T-helper 2 cell (primary cell): ENCODE data around the gene RBPJL.

Experiments
- DNase-seq, 5 experiments: peaks; one replicate each; pipeline versions ENCODE4 v3.0.0 to v3.0.0-alpha.2; 2012 to 2022
- total RNA-seq, 2 donors: gene quantifications; one replicate each; lab custom pipeline; 2026; lab: John Stamatoyannopoulos, UW

The RBPJL gene
- total RNA-seq: 0 to 0.07 reads per million in 2 donors

- peak in 3 of 5 experiments; percentile 25 to 27 (median 27) for DNase-seq
Measured at GRCh38 chr20:45306431-45306982, at the start of gene RBPJL. Gene RBPJL, plus strand, starts transcription at chr20:45306840. Its CDS starts 83 bp downstream, at chr20:45306923.

GRCh38 chr20:45257161-45257560 lies 49.5 kb upstream of the RBPJL start:
- no peak for DNase-seq

- no peak for DNase-seq
Measured at GRCh38 chr20:45257711-45258110, 48.9 kb upstream of the RBPJL start.

GRCh38 chr20:45258259-45258658 lies 48.4 kb upstream of the RBPJL start:
- DNase-seq: no peak

- no peak for DNase-seq
Measured at GRCh38 chr20:45258664-45259063, 48.0 kb upstream of the RBPJL start.

GRCh38 chr20:45263556-45264266 lies 42.9 kb upstream of the RBPJL start:
- DNase-seq: no peak

GRCh38 chr20:45266977-45267376 lies 39.7 kb upstream of the RBPJL start:
- DNase-seq: no peak

- DNase-seq: no peak
Measured at GRCh38 chr20:45268531-45268930, 38.1 kb upstream of the RBPJL start.

GRCh38 chr20:45269056-45269455 lies 37.6 kb upstream of the RBPJL start:
- DNase-seq: no peak

GRCh38 chr20:45269754-45270270 lies 36.8 kb upstream of the RBPJL start:
- DNase-seq: no peak

- no peak for DNase-seq
Measured at GRCh38 chr20:45275338-45275737, 31.3 kb upstream of the RBPJL start.

- DNase-seq: no peak
Measured at GRCh38 chr20:45279992-45280391, 26.6 kb upstream of the RBPJL start.

- DNase-seq: no peak
Measured at GRCh38 chr20:45282700-45283550, 23.7 kb upstream of the RBPJL start.

GRCh38 chr20:45283551-45284057 lies 23.0 kb upstream of the RBPJL start:
- no peak for DNase-seq

GRCh38 chr20:45288376-45288775 lies 18.3 kb upstream of the RBPJL start:
- no peak for DNase-seq

- DNase-seq: no peak
Measured at GRCh38 chr20:45288860-45289259, 17.8 kb upstream of the RBPJL start.

- DNase-seq: no peak
Measured at GRCh38 chr20:45289942-45290676, 16.5 kb upstream of the RBPJL start.

GRCh38 chr20:45290677-45291355 lies 15.8 kb upstream of the RBPJL start:
- DNase-seq: peak in 4 of 5 experiments; percentile 17 to 61 (median 46)

- no peak for DNase-seq
Measured at GRCh38 chr20:45291526-45291925, 15.1 kb upstream of the RBPJL start.

GRCh38 chr20:45292343-45292742 lies 14.3 kb upstream of the RBPJL start:
- DNase-seq: no peak
